K562 (cell line): ENCODE data around the gene NUP210.

ENCODE experiments used
- ASH1L ChIP-seq: fragments of 450-650 bp; IDR thresholded peaks from 2 replicates; pipeline ENCODE4 v1.6.1; 2018; ENCODE audit warnings: borderline replicate concordance, mild to moderate bottlenecking, low read depth; ENCODE audit not compliant: partially characterized antibody
- CC2D1A ChIP-seq: fragments of 450-650 bp; IDR thresholded peaks from 2 replicates; pipeline ENCODE4 v1.6.1; 2017; ENCODE audit warnings: mild to moderate bottlenecking
- CTCF ChIP-seq, 3 experiments: IDR thresholded peaks in 2 of 3; conservative IDR thresholded peaks in 1 of 3; 2 replicates each; pipeline ENCODE4 v1.5.1; 2011 to 2012; ENCODE audit warnings: low read length in 3 of 3, mild to moderate bottlenecking in 3 of 3, control low read depth in 2 of 3, improper control_type of control experiment in 1 of 3, inconsistent platforms in 1 of 3, low read depth in 1 of 3, mixed read lengths in 1 of 3, moderate library complexity in 1 of 3; ENCODE audit not compliant: insufficient read depth in 2 of 3
- E2F1 ChIP-seq: sonication (generic); formaldehyde crosslinking; IDR thresholded peaks from 2 replicates; pipeline ENCODE4 v1.8.1; 2023; ENCODE audit warnings: mild to moderate bottlenecking, missing genetic modification reagents, moderate library complexity
- ESRRA ChIP-seq: fragments of 450-650 bp; IDR thresholded peaks from 2 replicates; pipeline ENCODE4 v1.6.1; 2014; ENCODE audit warnings: low read depth, mild to moderate bottlenecking, moderate library complexity, borderline replicate concordance
- ETV6 ChIP-seq, 3 experiments: fragments of 150-350 bp in 1 of 3; sonication (generic) in 1 of 3; formaldehyde crosslinking in 1 of 3; IDR thresholded peaks; 2 replicates each; pipeline versions ENCODE4 v1.6.1 to v1.8.0; 2014 to 2022; ENCODE audit warnings: borderline replicate concordance in 2 of 3, low read depth in 2 of 3, antibody characterized with exemption in 1 of 3, low read length in 1 of 3, mild to moderate bottlenecking in 1 of 3, missing genetic modification reagents in 1 of 3
- KLF1 ChIP-seq: fragments of 450-650 bp; IDR thresholded peaks from 2 replicates; pipeline ENCODE4 v1.6.1; 2016; ENCODE audit warnings: missing genetic modification characterization, missing compliant biosample characterization
- POLR2A ChIP-seq: fragments of 450-650 bp; conservative IDR thresholded peaks from 2 replicates; pipeline ENCODE4 v1.6.1; 2016
- STAT5B ChIP-seq: fragments of 250-450 bp; sonication (Bioruptor Pico); IDR thresholded peaks from 2 replicates; pipeline ENCODE4 v1.8.0; 2021; ENCODE audit warnings: mild to moderate bottlenecking, inconsistent platforms
- TCF3 ChIP-seq: sonication (generic); formaldehyde crosslinking; IDR thresholded peaks from 2 replicates; pipeline ENCODE4 v1.4.0; 2020; ENCODE audit warnings: mild to moderate bottlenecking, missing genetic modification reagents
- THRA ChIP-seq: fragments of 450-650 bp; IDR thresholded peaks from 2 replicates; pipeline ENCODE4 v1.6.1; 2017; ENCODE audit warnings: mild to moderate bottlenecking, moderate library complexity
- U2AF2 ChIP-seq: fragments of 200-400 bp; formaldehyde crosslinking; optimal IDR thresholded peaks from 2 replicates; pipeline ENCODE3; 2017; ENCODE audit warnings: low read depth, mild to moderate bottlenecking, low read length
- USF1 ChIP-seq: sonication (generic); formaldehyde crosslinking; IDR thresholded peaks from 2 replicates; pipeline ENCODE4 v1.9.0; 2022; ENCODE audit warnings: mild to moderate bottlenecking, missing genetic modification reagents
- ZNF24 ChIP-seq: fragments of 450-650 bp; IDR thresholded peaks from 2 replicates; pipeline ENCODE4 v1.6.1; 2016

GRCh38 chr3:13393427-13394360 lies 26.4 kb downstream of the NUP210 start:
- TF ChIP-seq U2AF2 (no peak), ESRRA (no peak), ZNF24 (no peak), CTCF (IDR thresholded peaks at IDR 0.05 in 2 of 3, conservative IDR thresholded peaks at IDR 0.05 in 1 of 3; ENCODE audit: insufficient read depth in 2 of 3, low read depth in 1 of 3, low read length in 3 of 3) (no peak), POLR2A (no peak), ASH1L (no peak), THRA (no peak), KLF1 (tag) (no peak), CC2D1A (no peak), E2F1 (CRISPR knock-in tag) (no peak), USF1 (CRISPR knock-in tag) (no peak), ETV6 (IDR thresholded peaks at IDR 0.05; ENCODE audit: borderline replicate concordance in 1 of 2, low read depth in 2 of 2, low read length in 1 of 2) (no peak), ETV6 (CRISPR knock-in tag; IDR thresholded peaks at IDR 0.05; ENCODE audit: borderline replicate concordance) (no peak), TCF3 (CRISPR knock-in tag) (no peak), STAT5B (no peak)
